WTC11 (cell line): ENCODE measurements around the gene PCDH20. TPM values are rescaled to one million over a fixed set of nuclear protein-coding genes. Genes with fewer than 3 reads are reported as not detected.

Experiments
- ATAC-seq: fragments of 200-7000 bp; cut with Tn5 transposase; 2 replicates; pipeline ENCODE4 v1.10.0; 2021; ENCODE audit warnings: mild to moderate bottlenecking, moderate library complexity
- CTCF ChIA-PET: fragments of 300-600 bp; sonication (Branson Sonifier 250); formaldehyde crosslinking; loops from one replicate; lab custom pipeline; 2021; ENCODE audit warnings: antibody characterized with exemption; lab: Charles Lee
- POLR2A ChIA-PET: fragments of 350-600 bp; sonication (Branson Sonifier 250); formaldehyde crosslinking; loops from one replicate; lab custom pipeline; 2021; ENCODE audit warnings: antibody characterized with exemption; lab: Charles Lee
- DNase-seq: peaks from one replicate; pipeline ENCODE4 v3.0.0; 2021; ENCODE audit warnings: low spot score
- H3K27ac Mint-ChIP-seq: 2 replicates; pipeline ENCODE4 v1.8.0; 2021; ENCODE audit warnings: mixed read lengths
- H3K27me3 Mint-ChIP-seq: 2 replicates; pipeline ENCODE4 v1.8.0; 2021; ENCODE audit warnings: low read depth, mild to moderate bottlenecking, moderate library complexity, mixed read lengths
- H3K36me3 Mint-ChIP-seq: 2 replicates; pipeline ENCODE4 v1.8.0; 2021; ENCODE audit warnings: mixed read lengths
- H3K4me1 Mint-ChIP-seq: 2 replicates; pipeline ENCODE4 v1.8.0; 2022; ENCODE audit warnings: mixed read lengths
- H3K4me3 Mint-ChIP-seq: 2 replicates; pipeline ENCODE4 v1.8.0; 2021; ENCODE audit warnings: mild to moderate bottlenecking, moderate library complexity, mixed read lengths
- H3K9me3 Mint-ChIP-seq: 2 replicates; pipeline ENCODE4 v1.8.0; 2021; ENCODE audit warnings: mixed read lengths
- AR ChIP-seq: fragments of 250-450 bp; sonication (Bioruptor Pico); IDR thresholded peaks from 2 replicates; pipeline ENCODE4 v1.9.0; 2021; ENCODE audit warnings: mild to moderate bottlenecking
- ARID4B ChIP-seq: sonication (generic); formaldehyde crosslinking; IDR thresholded peaks from 2 replicates; pipeline ENCODE4 v1.8.0; 2023; ENCODE audit warnings: missing genetic modification reagents, mild to moderate bottlenecking, borderline replicate concordance
- ATF1 ChIP-seq: sonication (generic); formaldehyde crosslinking; IDR thresholded peaks from 2 replicates; pipeline ENCODE4 v1.8.1; 2023; ENCODE audit warnings: mild to moderate bottlenecking, moderate library complexity, missing genetic modification reagents
- ATF2 ChIP-seq: sonication (generic); formaldehyde crosslinking; IDR thresholded peaks from 2 replicates; pipeline ENCODE4 v1.8.1; 2022; ENCODE audit warnings: low read depth, missing genetic modification reagents, borderline replicate concordance
- CDX4 ChIP-seq: fragments of 250-450 bp; sonication (Bioruptor Pico); IDR thresholded peaks from 2 replicates; pipeline ENCODE4 v1.9.0; 2021; ENCODE audit warnings: moderate library complexity, mild to moderate bottlenecking, inconsistent platforms, borderline replicate concordance
- E2F4 ChIP-seq: sonication (generic); formaldehyde crosslinking; IDR thresholded peaks from 2 replicates; pipeline ENCODE4 v1.8.1; 2022; ENCODE audit warnings: low read depth, mild to moderate bottlenecking, moderate library complexity, missing genetic modification reagents, borderline replicate concordance
- ELF4 ChIP-seq: sonication (generic); formaldehyde crosslinking; IDR thresholded peaks from 2 replicates; pipeline ENCODE4 v1.8.1; 2022; ENCODE audit warnings: low read depth, mild to moderate bottlenecking, moderate library complexity, missing genetic modification reagents
- FOXK1 ChIP-seq: sonication (generic); formaldehyde crosslinking; IDR thresholded peaks from 2 replicates; pipeline ENCODE4 v1.8.0; 2022; ENCODE audit warnings: mild to moderate bottlenecking, moderate library complexity, missing genetic modification reagents
- FOXP4 ChIP-seq: sonication (generic); formaldehyde crosslinking; IDR thresholded peaks from 2 replicates; pipeline ENCODE4 v1.8.0; 2022; ENCODE audit warnings: mild to moderate bottlenecking, missing genetic modification reagents
- IRF1 ChIP-seq: sonication (generic); formaldehyde crosslinking; IDR thresholded peaks from 2 replicates; pipeline ENCODE4 v1.8.0; 2023; ENCODE audit warnings: missing genetic modification reagents
- IRF2 ChIP-seq: sonication (generic); formaldehyde crosslinking; IDR thresholded peaks from 2 replicates; pipeline ENCODE4 v1.8.0; 2022; ENCODE audit warnings: low read depth, missing genetic modification reagents, borderline replicate concordance
- NR2C2 ChIP-seq: sonication (generic); formaldehyde crosslinking; IDR thresholded peaks from 2 replicates; pipeline ENCODE4 v1.8.0; 2022; ENCODE audit warnings: mild to moderate bottlenecking, missing genetic modification reagents
- OVOL2 ChIP-seq: fragments of 250-450 bp; sonication (Bioruptor Pico); IDR thresholded peaks from 2 replicates; pipeline ENCODE4 v1.9.0; 2021; ENCODE audit warnings: mild to moderate bottlenecking, borderline replicate concordance
- PRRX2 ChIP-seq: fragments of 250-450 bp; sonication (Bioruptor Pico); IDR thresholded peaks from 2 replicates; pipeline ENCODE4 v1.8.0; 2021; ENCODE audit warnings: mild to moderate bottlenecking
- RELA ChIP-seq: sonication (generic); formaldehyde crosslinking; IDR thresholded peaks from 2 replicates; pipeline ENCODE4 v1.8.1; 2022; ENCODE audit warnings: missing genetic modification reagents, mild to moderate bottlenecking, borderline replicate concordance
- SMAD4 ChIP-seq: sonication (generic); formaldehyde crosslinking; IDR thresholded peaks from 2 replicates; pipeline ENCODE4 v1.8.0; 2022; ENCODE audit warnings: mild to moderate bottlenecking, missing genetic modification reagents
- ZMAT4 ChIP-seq: fragments of 250-450 bp; sonication (Bioruptor Pico); IDR thresholded peaks from 2 replicates; pipeline ENCODE4 v1.9.0; 2021; ENCODE audit warnings: mild to moderate bottlenecking
- ZNF281 ChIP-seq: sonication (generic); formaldehyde crosslinking; IDR thresholded peaks from 2 replicates; pipeline ENCODE4 v1.8.0; 2023; ENCODE audit warnings: mild to moderate bottlenecking, missing genetic modification reagents
- ZNF671 ChIP-seq: fragments of 250-450 bp; sonication (Bioruptor Pico); IDR thresholded peaks from 2 replicates; pipeline ENCODE4 v1.8.0; 2021; ENCODE audit warnings: mild to moderate bottlenecking
- total RNA-seq: library from RNA; stranded (reverse); gene quantifications from 3 replicates; pipeline ENCODE4 v1.2.3, GENCODE V29; 2021

Gene PCDH20
- total RNA-seq, 1 experiment from 2014 or later, result 1.3 TPM

- TF ChIP-seq NR2C2 (CRISPR knock-in tag) (no peak), PRRX2 (CRISPR knock-in tag) (no peak), IRF1 (no peak), ZMAT4 (CRISPR knock-in tag) (no peak), FOXK1 (no peak), RELA (CRISPR knock-in tag) (no peak)
These were observed 37.5 kb upstream of the PCDH20 start (continued) for GRCh38 chr13:61453121-61453520.

GRCh38 chr13:61432029-61432428, 16.4 kb upstream of the PCDH20 start:
- Mint-ChIP-seq H3K27ac (no peak overlapping the region), H3K27me3 (no peaks in the 10 kb centered on the region; the same call in 1 of the 2 replicates), H3K4me1 (peaks cover 21% of the 10 kb centered on the region), H3K36me3 (no peaks in the 10 kb centered on the region), H3K4me3 (no peak overlapping the region), H3K9me3 (no peaks in the 10 kb centered on the region)
- TF ChIP-seq ZNF671 (CRISPR knock-in tag) (no peak), AR (CRISPR knock-in tag) (no peak), IRF2 (no peak), ZNF281 (CRISPR knock-in tag) (no peak), CDX4 (CRISPR knock-in tag) (no peak), SMAD4 (CRISPR knock-in tag) (no peak), ATF1 (CRISPR knock-in tag) (no peak), E2F4 (CRISPR knock-in tag) (no peak), OVOL2 (CRISPR knock-in tag) (no peak), ATF2 (CRISPR knock-in tag) (no peak), ARID4B (CRISPR knock-in tag) (no peak), FOXP4 (CRISPR knock-in tag) (no peak), ELF4 (no peak)
- POLR2A ChIA-PET, result no interaction called here
- CTCF ChIA-PET, result interaction anchor here (1.1 kb wide), 1 partner anchor 145 kb away, joined by 4 read pairs; no protein-coding TSS in a partner anchor
- ATAC-seq, result no peak
- DNase-seq, result no peak
